NCI-H1092 treated with DMSO at 0.1 percent for 48 hours (cell line): ENCODE results near the gene BCL7A.
"Not testable (repeated sequence)": the region's sequence is repeated elsewhere in the genome, so short reads cannot be mapped to it uniquely, and the experiment has no call there.

Experiments
- DNase-seq: peaks from one replicate; lab custom pipeline; 2025; lab: John Stamatoyannopoulos, UW

Gene BCL7A

DNA sequence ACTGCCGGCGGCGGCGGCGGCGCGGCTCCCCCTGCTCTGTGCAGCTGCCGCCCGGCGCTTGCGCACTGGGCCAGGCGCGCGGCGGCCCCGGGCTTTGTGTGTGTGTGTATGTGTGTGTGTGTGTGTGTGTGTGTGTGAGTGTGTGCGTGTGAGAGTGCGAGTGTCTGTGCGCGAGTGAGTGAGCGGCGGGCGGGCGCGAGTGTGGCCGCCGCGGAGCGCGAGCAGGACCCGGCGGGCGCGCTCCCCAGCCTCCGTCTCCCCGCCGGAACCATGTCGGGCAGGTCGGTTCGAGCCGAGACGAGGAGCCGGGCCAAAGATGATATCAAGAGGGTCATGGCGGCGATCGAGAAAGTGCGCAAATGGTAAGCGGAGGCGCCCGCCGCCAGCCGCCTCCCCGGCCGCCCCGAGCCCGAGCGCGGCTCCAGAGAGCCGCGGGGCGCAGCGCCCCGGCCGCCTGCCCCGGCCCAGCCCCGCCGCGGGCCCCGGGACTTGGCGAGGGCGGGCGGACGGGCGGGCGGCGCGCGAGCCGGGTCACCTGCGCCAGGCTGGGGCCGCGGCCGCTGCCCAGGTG is at the start of gene BCL7A:
BCL7A (plus strand) TSS at position 63 of the 571 bp plus-strand sequence; CDS start at position 271, 208 bp downstream.
- peak; percentile 55 for DNase-seq

DNA sequence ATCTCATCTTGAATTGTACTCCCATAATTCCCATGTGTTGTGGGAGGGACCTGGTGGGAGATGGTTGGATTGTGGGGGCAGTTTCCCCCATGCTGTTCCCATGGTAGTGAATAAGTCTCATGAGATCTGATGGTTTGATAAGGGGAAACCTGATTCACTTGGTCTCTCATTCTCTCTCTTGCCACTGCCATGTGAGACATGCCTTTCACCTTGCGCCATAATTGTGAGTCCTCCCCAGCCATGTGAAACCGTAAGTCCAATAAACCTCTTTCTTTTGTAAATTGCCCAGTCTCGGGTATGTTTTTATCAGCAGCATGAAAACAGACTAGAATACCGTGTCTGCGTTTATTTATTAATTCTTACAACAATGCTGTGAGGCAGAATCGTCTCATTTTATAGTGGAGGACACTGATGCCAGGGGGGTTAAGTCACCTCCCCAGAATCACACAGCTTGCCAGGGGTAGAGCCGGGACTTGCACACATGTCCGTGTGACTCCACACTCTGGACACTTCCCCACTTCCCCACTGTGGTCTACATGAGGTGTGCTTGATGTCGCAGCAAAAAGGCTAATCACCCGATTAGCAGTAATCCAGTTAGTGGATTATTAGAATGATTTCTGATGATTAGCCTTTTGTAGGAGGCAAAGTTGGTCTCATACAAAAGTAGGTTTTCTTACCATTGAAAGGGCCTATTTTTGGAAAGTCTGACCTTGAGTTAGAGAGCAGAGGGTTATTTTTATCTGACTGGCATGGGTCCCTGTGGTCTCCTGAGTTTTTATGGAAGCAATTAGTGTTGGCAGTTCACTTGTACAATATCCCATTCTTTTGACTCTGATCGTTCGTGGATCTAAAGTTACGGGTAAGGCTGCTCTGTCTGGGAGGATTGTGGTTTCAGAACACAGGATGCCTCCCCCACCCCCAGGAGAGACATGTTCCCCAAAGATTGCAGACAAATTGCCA is 47.4 kb upstream of the BCL7A start:
- DNase-seq: no peak

GRCh38 chr12:121975021-121975420 is 46.7 kb upstream of the BCL7A start:
- no peak for DNase-seq

DNA sequence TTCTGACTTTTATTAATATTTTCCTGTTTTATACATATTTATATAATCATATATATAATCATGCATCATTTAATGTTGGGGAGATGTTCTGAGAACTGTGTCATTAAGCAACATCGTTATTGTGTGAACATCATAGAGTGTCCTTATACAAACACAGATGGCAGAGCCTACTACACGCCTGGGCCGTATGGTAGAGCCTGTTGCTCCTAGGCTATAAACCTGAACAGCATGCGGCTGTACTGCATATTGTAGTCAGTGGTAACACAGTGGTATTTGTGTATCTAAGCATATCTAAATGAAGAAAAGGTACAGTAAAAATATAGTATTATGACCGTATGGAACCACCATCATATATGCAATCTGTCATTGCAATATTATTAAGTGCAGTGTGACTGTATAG is 44.7 kb upstream of the BCL7A start:
- DNase-seq: no peak

GRCh38 chr12:121980191-121980891 is 41.3 kb upstream of the BCL7A start:
- DNase-seq: no peak

DNA sequence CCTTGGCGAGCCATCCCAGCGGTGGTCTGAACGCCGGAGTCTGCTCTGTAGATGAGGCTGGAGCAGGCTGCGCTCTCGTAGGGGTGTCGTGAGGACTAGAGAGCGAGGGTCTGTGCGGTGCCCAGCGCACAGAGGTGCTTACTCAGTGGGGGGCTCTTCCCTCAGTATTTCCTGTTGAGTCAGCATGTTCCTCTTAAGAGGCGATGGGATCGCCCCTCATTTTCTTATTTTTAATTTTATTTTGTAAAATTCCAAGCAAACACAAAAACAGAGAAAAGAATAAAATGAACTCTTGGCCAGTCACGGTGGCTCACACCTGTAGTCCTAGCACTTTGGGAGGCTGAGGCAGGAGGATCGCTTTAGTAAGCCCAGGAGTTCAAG is 40.8 kb upstream of the BCL7A start:
- DNase-seq: no peak

DNA sequence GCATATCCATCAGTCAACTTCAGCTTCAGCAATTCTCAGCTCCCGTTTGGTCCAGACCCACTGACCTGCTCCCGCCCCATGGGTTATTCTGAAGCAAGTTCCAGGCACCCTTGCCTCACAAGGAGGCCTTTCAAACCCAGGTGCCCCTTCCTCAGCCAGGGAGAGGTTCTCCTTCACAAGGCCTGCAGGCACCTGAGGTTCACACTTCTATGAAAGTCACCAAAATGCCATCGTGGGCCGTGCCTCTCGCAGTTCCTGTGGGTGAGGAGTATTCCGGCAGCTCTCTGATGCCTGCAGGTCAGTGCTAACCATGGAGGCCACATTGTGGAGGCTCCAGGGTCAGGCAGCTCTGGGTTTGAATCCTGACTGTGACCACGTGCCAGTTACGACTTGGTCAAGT is 40.2 kb upstream of the BCL7A start:
- DNase-seq: no peak

- DNase-seq: no peak
Measured at GRCh38 chr12:121982950-121983349, 38.7 kb upstream of the BCL7A start.

DNA sequence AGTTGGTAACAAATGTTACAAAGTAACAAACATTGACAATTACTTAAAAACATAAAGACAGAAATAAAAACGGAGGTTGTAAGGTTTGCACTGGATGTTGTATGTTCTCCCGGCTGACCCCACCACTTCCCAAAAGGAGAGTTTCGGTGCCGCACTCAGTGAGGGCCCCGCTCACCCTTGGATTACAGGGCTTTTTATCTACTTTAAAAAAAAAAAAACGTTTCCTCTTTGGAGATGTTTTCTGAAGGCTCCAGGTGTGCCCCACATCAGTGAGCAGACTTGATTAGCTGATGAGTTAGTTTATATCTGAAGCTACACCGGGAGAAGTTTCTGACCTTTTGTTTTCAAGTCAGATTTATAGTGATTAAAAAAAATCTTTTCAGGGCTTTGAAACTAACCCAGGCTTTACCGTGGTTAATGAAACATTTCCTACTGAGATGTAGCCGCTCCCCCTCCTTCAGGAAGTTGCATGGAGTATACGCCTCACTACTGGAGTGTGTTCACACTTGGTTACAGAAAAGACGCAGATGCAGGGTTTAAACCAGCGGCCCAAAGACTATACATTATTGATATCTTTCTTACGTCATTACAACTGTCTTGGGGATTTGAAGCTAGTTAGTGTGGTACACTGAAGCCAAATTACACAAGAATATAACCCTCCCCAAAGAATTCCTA is 38.0 kb upstream of the BCL7A start:
- DNase-seq: no peak

- no peak for DNase-seq
Measured at GRCh38 chr12:121986489-121987245, 35.0 kb upstream of the BCL7A start.

DNA sequence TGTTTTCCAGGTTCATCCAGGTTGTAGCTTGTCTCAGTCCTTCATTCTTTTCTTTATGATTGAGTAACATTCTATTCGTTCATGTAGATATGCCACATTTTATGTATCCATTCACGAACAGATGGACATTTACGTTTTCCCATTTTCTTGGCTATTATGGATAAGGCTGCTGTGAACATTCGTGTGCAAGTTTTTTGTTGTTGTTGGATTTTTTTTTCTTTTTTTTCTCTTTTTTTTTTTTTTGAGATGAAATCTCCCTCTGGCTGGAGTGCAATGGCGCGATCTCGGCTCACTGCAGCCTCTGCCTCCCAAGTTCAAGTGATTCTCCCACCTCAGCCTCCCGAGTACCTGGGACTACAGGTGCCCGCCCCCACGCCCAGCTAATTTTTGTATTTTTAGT is 33.2 kb upstream of the BCL7A start:
- DNase-seq: not testable (repeated sequence)

- DNase-seq: no peak
Measured at GRCh38 chr12:121989276-121990113, 32.2 kb upstream of the BCL7A start.

- no peak for DNase-seq
Measured at GRCh38 chr12:121990114-121990647, 31.5 kb upstream of the BCL7A start.

DNA sequence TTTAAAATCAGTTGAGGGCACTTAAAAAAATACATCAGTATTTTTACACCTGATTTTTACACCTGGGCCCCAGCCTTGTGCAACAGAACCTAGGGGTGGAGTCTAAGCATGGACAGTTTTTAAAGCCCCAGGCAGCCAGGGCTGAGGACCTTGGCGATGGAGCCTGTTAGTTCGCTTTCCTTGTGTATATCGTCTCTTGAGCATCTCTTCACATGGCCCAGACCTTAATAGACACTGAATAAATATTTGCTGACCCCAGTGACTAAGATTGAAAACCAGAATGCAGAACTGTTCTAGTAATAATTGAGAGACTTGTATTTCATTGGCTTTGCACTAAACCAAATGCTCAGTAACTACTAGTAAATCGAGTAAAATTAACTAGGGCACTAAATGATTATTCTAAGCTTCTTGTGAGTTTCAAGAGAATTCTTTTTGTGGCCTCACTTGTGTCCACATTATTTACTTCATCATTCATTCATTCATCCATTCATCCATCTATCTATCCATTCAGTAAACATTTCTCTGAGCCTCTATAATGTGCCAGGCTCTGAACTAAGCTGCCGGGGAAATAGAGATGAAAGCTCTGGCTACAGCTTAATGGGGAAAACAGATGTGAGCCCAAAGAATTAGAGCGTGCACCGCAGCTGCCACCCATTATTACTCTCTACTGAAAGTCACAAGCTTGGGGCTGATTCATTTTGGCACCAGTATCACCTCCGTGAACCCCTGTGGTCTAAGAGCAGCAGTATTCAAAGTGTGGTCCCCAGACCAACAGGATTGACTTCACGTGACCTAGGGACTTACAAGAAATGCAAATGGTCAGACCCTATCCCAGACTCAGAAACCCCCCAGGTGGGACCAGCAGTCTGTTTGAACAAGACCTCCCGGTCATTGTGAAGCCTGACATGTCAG is 30.7 kb upstream of the BCL7A start:
- DNase-seq: no peak

GRCh38 chr12:121992059-121992879 is 29.4 kb upstream of the BCL7A start:
- no peak for DNase-seq

GRCh38 chr12:121996050-121996944 is 25.4 kb upstream of the BCL7A start:
- DNase-seq: no peak

DNA sequence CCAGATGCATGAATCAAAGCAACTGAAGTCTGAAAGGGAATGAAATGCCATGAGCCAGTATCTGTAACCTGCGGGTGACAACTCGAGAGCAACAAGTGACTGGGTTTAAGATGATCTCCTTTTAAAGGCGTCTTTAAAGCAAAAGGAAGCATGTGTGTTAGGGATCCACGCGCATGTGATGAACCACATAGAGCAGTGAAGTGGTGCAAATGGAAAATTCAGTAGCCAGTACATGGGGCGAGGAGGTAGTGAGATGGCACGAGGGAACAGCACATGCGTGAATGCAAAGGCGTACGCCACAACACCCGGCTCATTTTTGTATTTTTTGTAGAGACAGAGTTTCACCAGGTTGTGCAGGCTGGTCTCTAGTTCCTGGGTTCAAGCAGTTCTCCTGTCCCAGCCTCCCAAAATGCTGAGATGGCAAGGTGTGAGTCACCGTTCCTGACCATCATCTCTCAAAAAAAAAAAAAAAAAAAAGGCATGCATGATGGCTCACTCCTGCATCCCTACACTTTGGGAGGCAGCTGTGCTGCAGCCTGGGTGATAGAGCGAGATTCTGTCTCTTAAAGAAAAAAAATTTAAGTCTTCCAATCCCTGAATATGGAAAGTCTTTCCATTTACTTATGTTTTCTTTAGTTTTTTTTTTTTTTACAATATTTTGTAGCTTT is 24.6 kb upstream of the BCL7A start:
- no peak for DNase-seq
